WTC11 (cell line): Measurements from ENCODE around the gene LIMCH1. TPM values are rescaled to one million over a fixed set of nuclear protein-coding genes. Genes with fewer than 3 reads are reported as not detected.

Experiments
- ATAC-seq: fragments of 200-7000 bp; cut with Tn5 transposase; 2 replicates; pipeline ENCODE4 v1.10.0; 2021; ENCODE audit warnings: mild to moderate bottlenecking, moderate library complexity
- CTCF ChIA-PET: fragments of 300-600 bp; sonication (Branson Sonifier 250); formaldehyde crosslinking; loops from one replicate; lab custom pipeline; 2021; ENCODE audit warnings: antibody characterized with exemption; lab: Charles Lee
- POLR2A ChIA-PET: fragments of 350-600 bp; sonication (Branson Sonifier 250); formaldehyde crosslinking; loops from one replicate; lab custom pipeline; 2021; ENCODE audit warnings: antibody characterized with exemption; lab: Charles Lee
- DNase-seq: peaks from one replicate; pipeline ENCODE4 v3.0.0; 2021; ENCODE audit warnings: low spot score
- H3K27ac Mint-ChIP-seq: 2 replicates; pipeline ENCODE4 v1.8.0; 2021; ENCODE audit warnings: mixed read lengths
- H3K27me3 Mint-ChIP-seq: 2 replicates; pipeline ENCODE4 v1.8.0; 2021; ENCODE audit warnings: low read depth, mild to moderate bottlenecking, moderate library complexity, mixed read lengths
- H3K36me3 Mint-ChIP-seq: 2 replicates; pipeline ENCODE4 v1.8.0; 2021; ENCODE audit warnings: mixed read lengths
- H3K4me1 Mint-ChIP-seq: 2 replicates; pipeline ENCODE4 v1.8.0; 2022; ENCODE audit warnings: mixed read lengths
- H3K4me3 Mint-ChIP-seq: 2 replicates; pipeline ENCODE4 v1.8.0; 2021; ENCODE audit warnings: mild to moderate bottlenecking, moderate library complexity, mixed read lengths
- H3K9me3 Mint-ChIP-seq: 2 replicates; pipeline ENCODE4 v1.8.0; 2021; ENCODE audit warnings: mixed read lengths
- CREM ChIP-seq: sonication (generic); formaldehyde crosslinking; IDR thresholded peaks from 2 replicates; pipeline ENCODE4 v1.8.1; 2022; ENCODE audit warnings: mild to moderate bottlenecking, missing genetic modification reagents, moderate library complexity
- E2F1 ChIP-seq: sonication (generic); formaldehyde crosslinking; IDR thresholded peaks from 2 replicates; pipeline ENCODE4 v1.8.0; 2022; ENCODE audit warnings: mild to moderate bottlenecking, missing genetic modification reagents
- ERG ChIP-seq: fragments of 250-450 bp; sonication (Bioruptor Pico); IDR thresholded peaks from 2 replicates; pipeline ENCODE4 v1.8.0; 2021; ENCODE audit warnings: mild to moderate bottlenecking
- FOXP1 ChIP-seq: sonication (generic); formaldehyde crosslinking; IDR thresholded peaks from 2 replicates; pipeline ENCODE4 v1.8.0; 2022; ENCODE audit warnings: missing genetic modification reagents, mild to moderate bottlenecking, moderate library complexity, borderline replicate concordance
- GRHL2 ChIP-seq: fragments of 250-450 bp; sonication (Bioruptor Pico); IDR thresholded peaks from 2 replicates; pipeline ENCODE4 v1.8.0; 2022; ENCODE audit warnings: mild to moderate bottlenecking, moderate library complexity; ENCODE audit not compliant: insufficient replicate concordance, severe bottlenecking
- MYBL2 ChIP-seq: sonication (generic); formaldehyde crosslinking; IDR thresholded peaks from 2 replicates; pipeline ENCODE4 v1.8.1; 2023; ENCODE audit warnings: mild to moderate bottlenecking, moderate library complexity, missing genetic modification reagents
- NR3C1 ChIP-seq: sonication (generic); formaldehyde crosslinking; conservative IDR thresholded peaks from 2 replicates; pipeline ENCODE4 v1.8.1; 2023; ENCODE audit warnings: low read depth, mild to moderate bottlenecking, missing genetic modification reagents
- SMAD3 ChIP-seq: sonication (generic); formaldehyde crosslinking; IDR thresholded peaks from 2 replicates; pipeline ENCODE4 v1.8.0; 2022; ENCODE audit warnings: missing genetic modification reagents, mild to moderate bottlenecking, borderline replicate concordance
- SP1 ChIP-seq: sonication (generic); formaldehyde crosslinking; conservative IDR thresholded peaks from 2 replicates; pipeline ENCODE4 v1.8.1; 2022; ENCODE audit warnings: missing genetic modification reagents
- ZNF281 ChIP-seq: sonication (generic); formaldehyde crosslinking; IDR thresholded peaks from 2 replicates; pipeline ENCODE4 v1.8.0; 2023; ENCODE audit warnings: mild to moderate bottlenecking, missing genetic modification reagents
- ZNF317 ChIP-seq: sonication (generic); formaldehyde crosslinking; IDR thresholded peaks from 2 replicates; pipeline ENCODE4 v1.8.1; 2023; ENCODE audit warnings: low read depth, mild to moderate bottlenecking, moderate library complexity, missing genetic modification reagents, borderline replicate concordance
- ZNF416 ChIP-seq: fragments of 250-450 bp; sonication (Bioruptor Pico); IDR thresholded peaks from 2 replicates; pipeline ENCODE4 v1.9.0; 2021; ENCODE audit warnings: mild to moderate bottlenecking, inconsistent platforms
- ZNF512 ChIP-seq: sonication (generic); formaldehyde crosslinking; IDR thresholded peaks from 2 replicates; pipeline ENCODE4 v1.8.1; 2022; ENCODE audit warnings: missing genetic modification reagents, borderline replicate concordance
- ZNF532 ChIP-seq: fragments of 250-450 bp; sonication (Bioruptor Pico); IDR thresholded peaks from 2 replicates; pipeline ENCODE4 v1.9.0; 2021; ENCODE audit warnings: mild to moderate bottlenecking, borderline replicate concordance
- ZSCAN18 ChIP-seq: fragments of 250-450 bp; sonication (Bioruptor Pico); IDR thresholded peaks from 2 replicates; pipeline ENCODE4 v2.1.2; 2022; ENCODE audit warnings: mild to moderate bottlenecking, moderate library complexity
- total RNA-seq: library from RNA; stranded (reverse); gene quantifications from 3 replicates; pipeline ENCODE4 v1.2.3, GENCODE V29; 2021

The LIMCH1 gene
- total RNA-seq, 1 experiment from 2014 or later: 0.92 TPM

GRCh38 chr4:41594432-41594831, 56.5 kb downstream of the LIMCH1 start (continued):
- no peak for TF ChIP-seq ZNF512 (CRISPR knock-in tag)
- TF ChIP-seq ERG (CRISPR knock-in tag): no peak
- TF ChIP-seq CREM: no peak

GRCh38 chr4:41597494-41597893, 59.5 kb downstream of the LIMCH1 start:
- no peaks in the 10 kb centered on the region; the same call in 1 of the 2 replicates for H3K27me3 Mint-ChIP-seq
- no peak for ATAC-seq
- H3K27ac Mint-ChIP-seq: no peak overlapping the region
- peaks cover 8% of the 10 kb centered on the region for H3K4me1 Mint-ChIP-seq
- no peak for DNase-seq
- no peak overlapping the region for H3K4me3 Mint-ChIP-seq
- POLR2A ChIA-PET: no interaction called here
- H3K36me3 Mint-ChIP-seq: no peaks in the 10 kb centered on the region
- TF ChIP-seq E2F1 (CRISPR knock-in tag) (no peak), FOXP1 (CRISPR knock-in tag) (no peak), SP1 (CRISPR knock-in tag) (no peak), ZNF317 (CRISPR knock-in tag) (no peak), ZNF532 (CRISPR knock-in tag) (no peak)
- TF ChIP-seq, all 79 proteins: peak for 0
- H3K9me3 Mint-ChIP-seq: no peaks in the 10 kb centered on the region
- CTCF ChIA-PET: no interaction called here

- Mint-ChIP-seq H3K27ac (no peak overlapping the region), H3K36me3 (no peaks in the 10 kb centered on the region), H3K4me3 (no peak overlapping the region), H3K4me1 (peaks cover 8% of the 10 kb centered on the region), H3K9me3 (no peaks in the 10 kb centered on the region), H3K27me3 (no peaks in the 10 kb centered on the region; the same call in 1 of the 2 replicates)
- POLR2A ChIA-PET: no interaction called here
- ATAC-seq: no peak
- CTCF ChIA-PET: no interaction called here
- no peak for DNase-seq
- TF ChIP-seq ZSCAN18 (CRISPR knock-in tag): no peak
- TF ChIP-seq SMAD3: no peak
- no peak for TF ChIP-seq ZNF416
- TF ChIP-seq MYBL2 (CRISPR knock-in tag): no peak
- no peak for TF ChIP-seq ZNF281 (CRISPR knock-in tag)
- no peak for TF ChIP-seq ZNF512 (CRISPR knock-in tag)
- no peak for TF ChIP-seq NR3C1
- TF ChIP-seq GRHL2 (CRISPR knock-in tag): no peak
Measured at GRCh38 chr4:41598580-41598979, 60.6 kb downstream of the LIMCH1 start.
